DMS153 (cell line): Measurements from ENCODE around the gene RPL9.
"Not testable (repeated sequence)": the region's sequence is repeated elsewhere in the genome, so short reads cannot be mapped to it uniquely, and the experiment has no call there.

Experiments
- DNase-seq: peaks from one replicate; lab custom pipeline; 2025; lab: John Stamatoyannopoulos, UW

RPL9 gene

GRCh38 chr4:39425297-39425696 is 33.4 kb downstream of the RPL9 start:
- DNase-seq, result not testable (repeated sequence)

GRCh38 chr4:39422247-39422646 is 36.5 kb downstream of the RPL9 start:
- DNase-seq, result no peak

- DNase-seq, result no peak
These were observed 42.9 kb downstream of the RPL9 start for GRCh38 chr4:39415678-39416283.

GRCh38 chr4:39411561-39411960 is 47.2 kb downstream of the RPL9 start:
- not testable (repeated sequence) for DNase-seq

GRCh38 chr4:39410415-39410814 is 48.3 kb downstream of the RPL9 start:
- no peak for DNase-seq

GRCh38 chr4:39407584-39407885 is 51.2 kb downstream of the RPL9 start:
- no peak for DNase-seq

- no peak for DNase-seq
These were observed 51.7 kb downstream of the RPL9 start, which contains the start of gene KLB for GRCh38 chr4:39406763-39407583. Gene KLB, plus strand, starts transcription at chr4:39406930. Its CDS starts 20 bp downstream, at chr4:39406950.
